ENCODE results near the gene PLVAP. TPM values are rescaled to one million over a fixed set of nuclear protein-coding genes. Genes with fewer than 3 reads are reported as not detected.

Gene PLVAP
- total and polyA plus RNA-seq, 9 of the 15 experiments (the other 6 are each of a cell fraction or from before 2014, with no cell fraction given) = 0.09 to 0.84 (median 0.51) TPM; not detected in 4

DNA sequence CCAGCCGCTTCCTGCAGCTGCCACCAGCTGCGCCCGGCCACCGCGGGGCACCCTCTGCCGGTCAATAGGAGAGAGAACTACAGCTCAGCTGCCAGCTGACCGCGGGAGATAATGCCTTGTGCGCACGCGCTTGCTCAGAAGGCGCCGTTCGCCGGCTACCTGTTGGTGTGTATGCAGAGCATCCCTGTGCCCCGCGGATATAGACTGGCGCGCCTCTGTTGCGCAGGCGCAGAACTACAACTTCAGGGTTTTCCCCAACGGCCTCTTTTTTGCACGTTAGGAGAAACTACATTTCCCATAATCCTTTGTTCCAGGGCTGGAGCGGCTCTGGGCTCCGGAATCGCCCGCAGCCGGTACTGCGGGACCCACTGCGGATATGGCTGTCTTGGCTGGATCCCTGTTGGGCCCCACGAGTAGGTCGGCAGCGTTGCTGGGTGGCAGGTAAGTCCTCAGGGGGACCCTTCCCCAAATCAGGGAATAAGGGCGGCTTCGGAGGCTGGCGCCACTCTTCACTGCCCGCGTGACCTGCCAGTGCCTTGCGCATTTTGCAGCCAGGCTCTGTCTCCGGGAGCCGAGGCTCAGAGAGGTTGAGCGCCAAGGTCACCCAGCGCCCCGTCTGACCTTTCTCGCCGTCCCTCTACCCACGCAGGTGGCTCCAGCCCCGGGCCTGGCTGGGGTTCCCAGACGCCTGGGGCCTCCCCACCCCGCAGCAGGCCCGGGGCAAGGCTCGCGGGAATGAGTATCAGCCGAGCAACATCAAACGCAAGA, 71.4 kb downstream of the PLVAP start, which contains the start of gene MRPL34 (continued):
- no peak for TF ChIP-seq ZNF282 (CRISPR knock-in tag; IDR thresholded peaks at IDR 0.05)
- TF ChIP-seq HNRNPLL (IDR thresholded peaks at IDR 0.05; ENCODE audit: low read depth, low read length, poor library complexity, severe bottlenecking) = peak; percentile 47
- peak; percentile 87 for TF ChIP-seq POLR2A (conservative IDR thresholded peaks at IDR 0.05)
- TF ChIP-seq, protein P1, sequence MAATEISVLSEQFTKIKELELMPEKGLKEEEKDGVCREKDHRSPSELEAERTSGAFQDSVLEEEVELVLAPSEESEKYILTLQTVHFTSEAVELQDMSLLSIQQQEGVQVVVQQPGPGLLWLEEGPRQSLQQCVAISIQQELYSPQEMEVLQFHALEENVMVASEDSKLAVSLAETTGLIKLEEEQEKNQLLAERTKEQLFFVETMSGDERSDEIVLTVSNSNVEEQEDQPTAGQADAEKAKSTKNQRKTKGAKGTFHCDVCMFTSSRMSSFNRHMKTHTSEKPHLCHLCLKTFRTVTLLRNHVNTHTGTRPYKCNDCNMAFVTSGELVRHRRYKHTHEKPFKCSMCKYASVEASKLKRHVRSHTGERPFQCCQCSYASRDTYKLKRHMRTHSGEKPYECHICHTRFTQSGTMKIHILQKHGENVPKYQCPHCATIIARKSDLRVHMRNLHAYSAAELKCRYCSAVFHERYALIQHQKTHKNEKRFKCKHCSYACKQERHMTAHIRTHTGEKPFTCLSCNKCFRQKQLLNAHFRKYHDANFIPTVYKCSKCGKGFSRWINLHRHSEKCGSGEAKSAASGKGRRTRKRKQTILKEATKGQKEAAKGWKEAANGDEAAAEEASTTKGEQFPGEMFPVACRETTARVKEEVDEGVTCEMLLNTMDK (IDR thresholded peaks at IDR 0.05; ENCODE audit: borderline replicate concordance, insufficient read depth, low read depth, low read length, poor library complexity, severe bottlenecking) = peak; percentile 81
- 0 out of 2 replicates have a peak, but pooled peaks have one; percentile 11 for TF ChIP-seq ZNF589 (CRISPR knock-in tag; IDR thresholded peaks at IDR 0.05; ENCODE audit: low read depth)
- TF ChIP-seq, protein P2, sequence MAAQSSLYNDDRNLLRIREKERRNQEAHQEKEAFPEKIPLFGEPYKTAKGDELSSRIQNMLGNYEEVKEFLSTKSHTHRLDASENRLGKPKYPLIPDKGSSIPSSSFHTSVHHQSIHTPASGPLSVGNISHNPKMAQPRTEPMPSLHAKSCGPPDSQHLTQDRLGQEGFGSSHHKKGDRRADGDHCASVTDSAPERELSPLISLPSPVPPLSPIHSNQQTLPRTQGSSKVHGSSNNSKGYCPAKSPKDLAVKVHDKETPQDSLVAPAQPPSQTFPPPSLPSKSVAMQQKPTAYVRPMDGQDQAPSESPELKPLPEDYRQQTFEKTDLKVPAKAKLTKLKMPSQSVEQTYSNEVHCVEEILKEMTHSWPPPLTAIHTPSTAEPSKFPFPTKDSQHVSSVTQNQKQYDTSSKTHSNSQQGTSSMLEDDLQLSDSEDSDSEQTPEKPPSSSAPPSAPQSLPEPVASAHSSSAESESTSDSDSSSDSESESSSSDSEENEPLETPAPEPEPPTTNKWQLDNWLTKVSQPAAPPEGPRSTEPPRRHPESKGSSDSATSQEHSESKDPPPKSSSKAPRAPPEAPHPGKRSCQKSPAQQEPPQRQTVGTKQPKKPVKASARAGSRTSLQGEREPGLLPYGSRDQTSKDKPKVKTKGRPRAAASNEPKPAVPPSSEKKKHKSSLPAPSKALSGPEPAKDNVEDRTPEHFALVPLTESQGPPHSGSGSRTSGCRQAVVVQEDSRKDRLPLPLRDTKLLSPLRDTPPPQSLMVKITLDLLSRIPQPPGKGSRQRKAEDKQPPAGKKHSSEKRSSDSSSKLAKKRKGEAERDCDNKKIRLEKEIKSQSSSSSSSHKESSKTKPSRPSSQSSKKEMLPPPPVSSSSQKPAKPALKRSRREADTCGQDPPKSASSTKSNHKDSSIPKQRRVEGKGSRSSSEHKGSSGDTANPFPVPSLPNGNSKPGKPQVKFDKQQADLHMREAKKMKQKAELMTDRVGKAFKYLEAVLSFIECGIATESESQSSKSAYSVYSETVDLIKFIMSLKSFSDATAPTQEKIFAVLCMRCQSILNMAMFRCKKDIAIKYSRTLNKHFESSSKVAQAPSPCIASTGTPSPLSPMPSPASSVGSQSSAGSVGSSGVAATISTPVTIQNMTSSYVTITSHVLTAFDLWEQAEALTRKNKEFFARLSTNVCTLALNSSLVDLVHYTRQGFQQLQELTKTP (IDR thresholded peaks at IDR 0.05; ENCODE audit: low read depth in 1 of 2, partially characterized antibody in 2 of 2) = peak in 1 of 2 experiments; percentile 85
- TF ChIP-seq TSC22D4 (tag; IDR thresholded peaks at IDR 0.05) = no peak
- 0 out of 2 replicates have a peak, but pooled peaks have one; percentile 66 for TF ChIP-seq ERF (CRISPR knock-in tag; IDR thresholded peaks at IDR 0.05)
- TF ChIP-seq, protein P3, sequence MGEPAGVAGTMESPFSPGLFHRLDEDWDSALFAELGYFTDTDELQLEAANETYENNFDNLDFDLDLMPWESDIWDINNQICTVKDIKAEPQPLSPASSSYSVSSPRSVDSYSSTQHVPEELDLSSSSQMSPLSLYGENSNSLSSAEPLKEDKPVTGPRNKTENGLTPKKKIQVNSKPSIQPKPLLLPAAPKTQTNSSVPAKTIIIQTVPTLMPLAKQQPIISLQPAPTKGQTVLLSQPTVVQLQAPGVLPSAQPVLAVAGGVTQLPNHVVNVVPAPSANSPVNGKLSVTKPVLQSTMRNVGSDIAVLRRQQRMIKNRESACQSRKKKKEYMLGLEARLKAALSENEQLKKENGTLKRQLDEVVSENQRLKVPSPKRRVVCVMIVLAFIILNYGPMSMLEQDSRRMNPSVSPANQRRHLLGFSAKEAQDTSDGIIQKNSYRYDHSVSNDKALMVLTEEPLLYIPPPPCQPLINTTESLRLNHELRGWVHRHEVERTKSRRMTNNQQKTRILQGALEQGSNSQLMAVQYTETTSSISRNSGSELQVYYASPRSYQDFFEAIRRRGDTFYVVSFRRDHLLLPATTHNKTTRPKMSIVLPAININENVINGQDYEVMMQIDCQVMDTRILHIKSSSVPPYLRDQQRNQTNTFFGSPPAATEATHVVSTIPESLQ (CRISPR knock-in tag; IDR thresholded peaks at IDR 0.05) = peak; percentile 85
- TF ChIP-seq, protein P4, sequence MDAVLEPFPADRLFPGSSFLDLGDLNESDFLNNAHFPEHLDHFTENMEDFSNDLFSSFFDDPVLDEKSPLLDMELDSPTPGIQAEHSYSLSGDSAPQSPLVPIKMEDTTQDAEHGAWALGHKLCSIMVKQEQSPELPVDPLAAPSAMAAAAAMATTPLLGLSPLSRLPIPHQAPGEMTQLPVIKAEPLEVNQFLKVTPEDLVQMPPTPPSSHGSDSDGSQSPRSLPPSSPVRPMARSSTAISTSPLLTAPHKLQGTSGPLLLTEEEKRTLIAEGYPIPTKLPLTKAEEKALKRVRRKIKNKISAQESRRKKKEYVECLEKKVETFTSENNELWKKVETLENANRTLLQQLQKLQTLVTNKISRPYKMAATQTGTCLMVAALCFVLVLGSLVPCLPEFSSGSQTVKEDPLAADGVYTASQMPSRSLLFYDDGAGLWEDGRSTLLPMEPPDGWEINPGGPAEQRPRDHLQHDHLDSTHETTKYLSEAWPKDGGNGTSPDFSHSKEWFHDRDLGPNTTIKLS (IDR thresholded peaks at IDR 0.05; ENCODE audit: borderline replicate concordance, low read depth) = peak; percentile 73; the same call in 1 of the 2 replicates
- TF ChIP-seq HCFC1 (IDR thresholded peaks at IDR 0.05; ENCODE audit: low read depth, low read length) = peak; percentile 83
- peak; percentile 48 for TF ChIP-seq HNRNPK (IDR thresholded peaks at IDR 0.05; ENCODE audit: low read depth, low read length, poor library complexity, severe bottlenecking)
- TF ChIP-seq, protein P5, sequence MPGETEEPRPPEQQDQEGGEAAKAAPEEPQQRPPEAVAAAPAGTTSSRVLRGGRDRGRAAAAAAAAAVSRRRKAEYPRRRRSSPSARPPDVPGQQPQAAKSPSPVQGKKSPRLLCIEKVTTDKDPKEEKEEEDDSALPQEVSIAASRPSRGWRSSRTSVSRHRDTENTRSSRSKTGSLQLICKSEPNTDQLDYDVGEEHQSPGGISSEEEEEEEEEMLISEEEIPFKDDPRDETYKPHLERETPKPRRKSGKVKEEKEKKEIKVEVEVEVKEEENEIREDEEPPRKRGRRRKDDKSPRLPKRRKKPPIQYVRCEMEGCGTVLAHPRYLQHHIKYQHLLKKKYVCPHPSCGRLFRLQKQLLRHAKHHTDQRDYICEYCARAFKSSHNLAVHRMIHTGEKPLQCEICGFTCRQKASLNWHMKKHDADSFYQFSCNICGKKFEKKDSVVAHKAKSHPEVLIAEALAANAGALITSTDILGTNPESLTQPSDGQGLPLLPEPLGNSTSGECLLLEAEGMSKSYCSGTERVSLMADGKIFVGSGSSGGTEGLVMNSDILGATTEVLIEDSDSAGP (CRISPR knock-in tag; IDR thresholded peaks at IDR 0.05) = no peak
- TF ChIP-seq CTBP1 (IDR thresholded peaks at IDR 0.05; ENCODE audit: borderline replicate concordance) = peak; percentile 96

Measured in K562 (cell line).